MM.1S (cell line): Measurements from ENCODE around the gene ANKRD12.

ENCODE experiments used
- EZH2 ChIP-seq: fragments of 300-600 bp; sonication (generic); optimal IDR thresholded peaks from 2 replicates; pipeline ENCODE3; 2017; ENCODE audit warnings: low read depth, mild to moderate bottlenecking, antibody characterized with exemption, low read length, mixed read lengths
- EZH2phosphoT487 ChIP-seq: fragments of 300-600 bp; sonication (generic); IDR thresholded peaks from 2 replicates; pipeline ENCODE4 v1.6.1; 2018; ENCODE audit warnings: antibody characterized with exemption, low read length
- TF ChIP-seq, protein P1 (sequence below): fragments of 300-600 bp; sonication (generic); IDR thresholded peaks from 2 replicates; pipeline ENCODE4 v1.5.1; 2016; ENCODE audit warnings: antibody characterized with exemption, low read length, mixed read lengths

DNA sequence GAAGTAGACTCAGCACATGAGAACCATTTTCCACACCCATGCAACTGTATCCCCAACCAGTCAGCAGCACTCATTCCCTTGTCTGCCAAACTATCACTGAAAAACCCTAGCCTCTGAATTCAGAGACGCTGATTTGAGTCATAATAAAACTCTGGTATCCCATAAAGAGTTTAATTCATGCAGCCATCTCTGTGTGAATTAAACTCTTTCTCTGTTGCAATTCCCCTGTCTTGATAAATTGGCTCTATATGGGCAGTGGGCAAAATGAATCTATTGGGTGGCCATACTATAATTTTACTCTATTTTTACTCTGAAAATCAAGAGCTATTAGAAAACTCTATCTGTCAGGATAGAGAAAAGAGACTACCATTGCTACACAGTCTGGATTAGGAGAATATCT, 157.4 kb downstream of the ANKRD12 start:
- TF ChIP-seq, protein P1, sequence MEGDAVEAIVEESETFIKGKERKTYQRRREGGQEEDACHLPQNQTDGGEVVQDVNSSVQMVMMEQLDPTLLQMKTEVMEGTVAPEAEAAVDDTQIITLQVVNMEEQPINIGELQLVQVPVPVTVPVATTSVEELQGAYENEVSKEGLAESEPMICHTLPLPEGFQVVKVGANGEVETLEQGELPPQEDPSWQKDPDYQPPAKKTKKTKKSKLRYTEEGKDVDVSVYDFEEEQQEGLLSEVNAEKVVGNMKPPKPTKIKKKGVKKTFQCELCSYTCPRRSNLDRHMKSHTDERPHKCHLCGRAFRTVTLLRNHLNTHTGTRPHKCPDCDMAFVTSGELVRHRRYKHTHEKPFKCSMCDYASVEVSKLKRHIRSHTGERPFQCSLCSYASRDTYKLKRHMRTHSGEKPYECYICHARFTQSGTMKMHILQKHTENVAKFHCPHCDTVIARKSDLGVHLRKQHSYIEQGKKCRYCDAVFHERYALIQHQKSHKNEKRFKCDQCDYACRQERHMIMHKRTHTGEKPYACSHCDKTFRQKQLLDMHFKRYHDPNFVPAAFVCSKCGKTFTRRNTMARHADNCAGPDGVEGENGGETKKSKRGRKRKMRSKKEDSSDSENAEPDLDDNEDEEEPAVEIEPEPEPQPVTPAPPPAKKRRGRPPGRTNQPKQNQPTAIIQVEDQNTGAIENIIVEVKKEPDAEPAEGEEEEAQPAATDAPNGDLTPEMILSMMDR: no peak
- TF ChIP-seq EZH2phosphoT487: no peak
- TF ChIP-seq EZH2: no peak
